HG02981 (cell line): ENCODE measurements around the gene PTRH1.

Source experiments
- ATAC-seq: cut with Tn5 transposase; IDR thresholded peaks from one replicate; pipeline ENCODE4 v1.9.1; 2021; ENCODE audit warnings: mild to moderate bottlenecking, moderate library complexity; ENCODE audit not compliant: unreplicated experiment

The PTRH1 gene

DNA sequence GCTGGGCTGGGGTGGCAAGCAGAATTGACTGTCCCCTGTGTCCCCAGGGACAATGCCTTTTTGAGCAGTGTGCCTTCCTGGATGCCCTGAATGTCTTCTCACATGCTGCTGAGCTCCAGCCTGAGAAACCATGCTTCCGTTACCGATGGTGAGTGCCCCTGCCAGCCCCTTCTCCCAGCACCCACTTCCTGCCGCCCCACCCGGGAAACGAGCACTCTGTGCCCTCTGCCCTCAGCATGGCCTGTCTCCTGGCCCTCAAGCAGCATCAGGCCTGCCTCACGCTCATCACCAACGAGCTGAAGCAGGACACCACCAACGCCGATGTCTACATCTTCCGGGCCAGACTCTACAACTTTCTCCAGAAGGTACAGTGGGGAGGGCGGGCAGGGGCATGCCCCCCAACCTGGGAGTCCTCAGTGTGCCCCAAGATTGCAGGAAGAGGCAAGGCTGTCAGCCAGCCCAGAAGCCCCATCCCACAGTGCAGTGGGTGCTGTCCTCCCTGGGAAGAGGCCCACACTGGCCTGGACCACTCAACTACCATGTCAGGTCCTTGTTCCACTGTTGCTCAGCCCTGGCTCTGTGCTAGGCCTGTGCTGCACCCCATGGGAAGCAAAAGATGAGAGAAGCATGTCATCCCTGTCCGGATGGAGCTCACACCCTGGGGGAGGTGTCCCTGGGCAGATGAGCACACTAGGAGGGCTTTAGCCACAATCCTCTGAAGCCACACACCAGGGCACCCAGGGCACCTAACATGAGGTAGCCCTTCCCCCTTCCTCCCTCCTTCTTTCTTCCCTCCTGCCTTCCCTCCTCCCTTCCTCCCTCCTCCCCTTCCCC, 4.8 kb upstream of the PTRH1 start:
- no peak for ATAC-seq

DNA sequence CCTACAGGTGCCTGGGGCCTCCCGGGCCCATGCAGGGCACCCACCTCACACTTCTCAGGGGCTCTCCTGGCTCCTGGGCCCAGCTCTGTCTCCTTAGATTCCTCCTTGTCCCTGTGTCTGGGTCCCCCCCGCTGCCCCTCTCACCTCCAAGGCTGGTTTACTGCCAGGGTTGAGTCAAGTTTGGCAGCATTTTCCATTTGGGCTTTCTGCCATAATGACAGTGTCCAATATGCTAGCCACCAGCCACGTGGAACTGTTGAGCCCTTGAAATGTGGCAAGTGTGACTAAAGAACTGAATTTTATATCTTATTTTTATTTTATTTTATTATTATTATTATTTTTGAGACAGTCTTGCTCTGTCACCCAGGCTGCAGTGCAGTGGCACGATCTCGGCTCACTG, 2.3 kb upstream of the PTRH1 start:
- no peak for ATAC-seq

DNA sequence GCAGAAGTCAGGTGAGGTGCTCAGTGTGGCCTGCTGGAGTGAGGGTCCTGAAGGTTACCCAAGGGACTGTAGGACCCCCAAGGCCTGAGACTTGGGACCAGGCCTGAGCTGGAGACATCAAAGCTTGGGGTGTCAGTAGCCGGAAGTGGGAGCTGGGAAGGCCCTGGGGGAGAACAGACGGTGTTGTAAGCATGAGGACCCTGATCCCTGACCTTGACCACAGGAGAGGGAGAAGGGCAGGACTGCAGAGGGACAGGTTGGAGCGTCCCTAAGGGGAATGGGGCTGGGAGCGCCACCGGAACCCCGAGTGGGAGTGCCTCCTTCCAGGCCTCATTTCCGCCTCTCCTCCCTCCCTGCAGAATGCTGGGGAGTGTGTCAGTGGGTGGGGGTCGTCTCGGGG, 949 bp upstream of the PTRH1 start:
- ATAC-seq, result no peak

DNA sequence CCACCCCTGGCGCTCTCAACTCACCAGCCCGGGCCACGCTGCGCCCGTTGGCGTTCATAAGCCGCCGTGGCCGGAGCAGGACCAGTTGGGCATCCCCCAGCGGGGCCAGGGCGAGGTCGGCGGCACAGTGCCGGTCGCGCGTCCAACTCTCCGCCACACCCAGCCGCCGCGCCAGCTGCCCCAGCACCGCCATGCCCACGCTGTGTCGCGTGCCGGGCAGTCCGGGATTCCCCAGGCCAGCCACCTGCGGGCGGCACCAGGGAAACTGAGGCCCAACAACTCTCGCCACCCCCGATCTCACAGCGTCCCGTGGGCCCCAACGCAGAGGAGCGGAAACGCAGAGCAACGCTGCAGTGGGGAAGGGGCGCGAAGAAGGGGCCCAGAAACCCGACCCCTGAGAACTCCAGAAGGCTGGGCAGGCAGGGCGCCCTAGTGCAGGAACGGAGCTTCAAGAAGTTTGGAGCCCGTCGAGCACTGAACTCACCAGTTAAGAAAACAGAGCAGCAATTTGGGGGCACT, 453 bp downstream of the PTRH1 start:
- no peak for ATAC-seq

DNA sequence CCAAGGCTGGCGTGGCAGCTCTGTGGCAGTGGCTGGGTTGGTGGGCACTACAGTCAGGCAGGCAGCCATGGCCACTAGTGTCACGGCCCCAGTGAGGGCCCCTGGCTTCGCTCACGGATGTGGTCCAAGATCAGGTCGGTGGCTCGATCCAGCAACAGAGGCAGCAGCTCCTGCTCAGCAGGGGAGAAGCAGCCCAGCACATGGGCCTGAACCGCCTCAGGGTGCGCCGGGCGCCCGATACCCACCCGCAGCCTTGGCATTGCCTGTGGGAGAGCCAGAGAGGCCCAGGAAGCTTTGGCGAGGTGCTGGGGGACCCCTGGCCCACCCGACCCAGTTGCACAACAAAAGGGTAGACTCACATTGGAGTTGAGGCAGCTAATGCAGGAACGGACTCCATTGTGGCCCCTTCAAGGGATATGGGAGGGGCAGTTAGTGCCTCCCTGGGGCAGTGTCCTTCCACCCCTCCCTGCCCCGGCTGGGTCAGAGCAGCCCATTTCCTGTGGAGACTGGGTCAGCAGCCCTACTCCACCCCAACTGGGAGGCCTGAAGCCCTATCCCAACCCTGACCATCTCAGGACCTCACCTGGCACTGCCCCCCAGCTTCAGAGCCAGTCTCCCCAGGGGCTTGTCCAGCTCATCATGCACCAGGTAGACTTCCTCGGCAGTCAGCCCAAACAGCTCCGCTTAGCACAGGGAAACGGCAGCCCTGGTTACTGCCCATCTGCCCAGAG, 1.3 kb downstream of the PTRH1 start:
- ATAC-seq, result no peak

DNA sequence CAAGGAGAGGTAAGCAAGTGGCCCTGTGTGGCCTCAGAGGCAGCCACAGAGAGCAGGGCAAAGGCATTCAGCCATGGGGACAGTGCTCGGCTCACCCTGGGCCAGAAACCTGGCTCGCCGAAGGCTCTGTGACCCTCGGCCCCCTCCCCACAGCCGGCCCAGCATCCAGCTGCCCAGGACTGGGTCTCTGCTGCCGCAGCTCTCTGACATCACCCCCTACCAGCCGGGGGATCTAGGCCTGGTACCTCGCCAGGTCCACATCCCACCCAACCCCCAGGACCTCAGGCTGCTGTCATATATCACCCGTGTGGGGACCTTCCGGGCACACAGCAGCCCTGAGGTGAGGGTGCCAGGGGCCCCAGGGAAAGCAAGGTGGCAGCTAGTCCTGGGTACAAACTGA, 2.6 kb downstream of the PTRH1 start:
- ATAC-seq, result no peak

DNA sequence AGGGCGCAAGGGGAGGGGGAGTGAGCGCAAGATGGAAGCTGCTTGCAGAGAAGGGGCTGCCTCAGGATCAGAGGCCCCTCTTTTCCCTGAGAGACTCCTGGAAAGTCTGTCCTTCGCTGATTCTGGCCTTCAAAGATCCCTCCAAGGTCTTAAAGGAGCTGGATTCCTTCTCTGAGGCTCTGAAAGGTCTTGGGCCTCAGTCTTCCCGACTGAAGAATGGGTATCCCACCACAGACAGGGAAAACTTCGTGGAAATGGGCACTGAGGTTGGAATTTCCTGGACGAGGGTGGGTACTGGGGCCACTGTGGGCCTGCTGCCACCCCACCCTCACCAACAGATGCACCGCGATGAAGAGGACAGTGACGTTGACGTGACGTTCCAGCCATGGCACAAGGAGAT, 3.1 kb downstream of the PTRH1 start:
- no peak for ATAC-seq

DNA sequence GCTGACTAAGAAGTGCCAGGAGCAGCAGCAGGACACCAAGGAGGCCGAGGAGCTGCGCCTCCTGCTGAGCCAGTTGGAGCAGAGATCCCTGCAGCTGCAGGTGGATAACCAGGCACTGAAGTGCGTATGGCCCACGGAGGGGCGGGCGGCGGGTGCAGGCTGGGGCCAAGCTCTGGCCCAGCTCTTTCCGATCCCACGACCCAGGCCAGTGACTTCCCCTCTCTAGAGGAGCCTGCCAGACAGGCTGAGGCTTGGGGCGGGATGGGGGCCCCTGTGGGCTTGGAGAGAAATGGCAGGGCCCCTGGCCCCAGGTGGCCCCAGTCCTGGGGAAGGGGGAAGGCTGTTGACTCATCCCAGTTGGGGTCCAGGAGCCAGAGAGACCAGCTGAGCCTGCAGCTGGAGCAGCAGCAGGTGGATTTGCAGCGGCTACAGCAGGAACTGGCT, 3.6 kb downstream of the PTRH1 start:
- no peak for ATAC-seq

DNA sequence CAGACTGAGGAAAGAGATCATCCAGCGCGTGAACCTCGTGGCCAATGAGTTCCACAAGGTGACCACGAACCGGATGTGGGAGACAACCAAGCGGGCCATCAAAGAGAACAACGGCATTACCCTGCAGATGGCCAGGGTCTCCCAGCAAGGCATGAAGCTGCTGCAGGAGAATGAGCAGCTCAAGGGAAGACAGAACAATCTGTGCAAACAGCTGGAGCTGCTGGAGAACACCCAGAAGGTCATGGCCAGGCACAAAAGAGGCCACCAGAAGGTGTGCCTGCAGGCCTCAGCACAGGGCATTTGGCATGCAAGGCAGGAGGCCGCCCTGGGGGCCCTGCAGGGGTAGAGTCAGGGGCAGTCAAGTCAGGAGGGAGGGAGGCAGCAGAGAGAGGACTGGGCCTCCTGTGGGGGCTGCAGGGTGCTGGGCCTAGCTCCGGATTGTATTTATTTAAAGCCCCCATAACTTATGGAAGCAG, 4.2 kb downstream of the PTRH1 start:
- no peak for ATAC-seq

DNA sequence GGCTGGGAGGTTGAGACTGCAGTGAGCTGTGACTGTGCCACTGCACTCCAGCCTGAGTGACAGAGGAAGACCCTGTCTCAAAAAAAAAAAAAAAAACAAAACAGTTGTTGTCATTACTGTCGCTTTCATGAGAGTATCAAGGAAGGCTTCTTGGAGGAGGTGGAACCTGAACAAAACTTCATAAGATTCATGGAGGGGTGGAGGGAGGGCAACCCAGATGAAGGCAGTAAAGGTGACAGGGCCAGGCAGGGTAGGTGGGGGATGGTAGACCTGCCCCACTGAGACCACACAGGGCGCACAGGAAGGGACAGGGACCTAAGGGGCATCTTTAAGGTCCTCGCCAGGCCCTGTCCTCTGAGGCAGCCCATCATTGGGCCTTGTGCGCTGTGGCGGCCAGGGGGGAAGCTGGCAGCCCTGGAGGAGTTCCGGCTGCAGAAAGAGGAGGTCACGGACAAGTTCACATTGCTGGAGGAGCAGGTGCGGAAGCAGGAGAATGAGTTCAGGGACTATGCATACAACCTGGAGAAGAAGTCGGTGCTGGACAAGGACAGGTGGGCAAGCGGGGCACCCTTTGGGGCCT, 5.2 kb downstream of the PTRH1 start:
- no peak for ATAC-seq

DNA sequence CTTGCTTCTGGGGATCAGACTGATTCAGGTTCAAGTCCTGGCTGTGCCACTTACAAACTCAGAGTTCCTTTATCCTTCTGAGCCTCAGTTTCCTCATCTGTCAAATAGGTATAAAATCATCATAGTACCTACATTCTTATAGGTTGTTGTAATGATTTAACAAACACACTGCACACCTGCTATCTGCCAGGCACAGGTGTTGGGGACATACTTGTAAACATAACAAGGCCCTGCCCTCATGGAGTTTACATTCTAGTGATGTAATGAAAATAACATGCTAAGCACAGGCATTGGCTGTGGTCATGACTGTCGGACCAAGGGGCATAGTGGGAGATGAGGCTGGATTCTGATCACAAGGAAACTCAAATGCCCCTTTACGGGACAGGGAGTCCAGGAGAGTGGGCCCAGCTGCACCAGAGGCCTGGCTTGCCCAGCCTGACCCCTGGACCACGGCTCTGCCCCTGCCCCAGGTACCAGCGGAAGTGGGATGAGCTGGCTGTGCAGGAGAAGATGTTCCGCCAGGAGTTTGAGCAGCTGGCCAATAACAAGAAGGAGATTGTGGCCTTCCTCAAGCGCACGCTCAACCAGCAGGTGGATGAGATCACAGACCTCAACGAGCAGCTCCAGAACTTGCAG, 6.4 kb downstream of the PTRH1 start:
- ATAC-seq, result no peak

DNA sequence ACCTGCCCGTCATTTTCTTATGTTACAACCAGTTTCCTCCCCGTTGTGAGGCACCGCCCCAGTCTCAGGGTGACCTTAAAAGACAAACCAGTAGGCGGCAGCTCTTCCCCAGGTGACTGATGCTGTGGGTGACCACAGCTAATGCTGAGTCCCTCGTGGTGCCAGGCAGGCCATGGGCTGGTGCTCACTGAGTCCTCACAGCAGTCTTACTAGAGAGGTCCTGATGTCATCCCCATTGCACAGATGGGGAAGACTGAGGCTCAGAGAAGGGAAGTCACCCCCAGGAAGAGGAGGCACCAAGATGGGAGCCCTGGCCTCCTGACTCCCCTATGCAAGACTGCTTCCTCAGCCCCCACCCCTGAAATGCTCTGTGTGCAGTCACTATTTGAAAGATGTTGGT, 7.7 kb downstream of the PTRH1 start:
- no peak for ATAC-seq

DNA sequence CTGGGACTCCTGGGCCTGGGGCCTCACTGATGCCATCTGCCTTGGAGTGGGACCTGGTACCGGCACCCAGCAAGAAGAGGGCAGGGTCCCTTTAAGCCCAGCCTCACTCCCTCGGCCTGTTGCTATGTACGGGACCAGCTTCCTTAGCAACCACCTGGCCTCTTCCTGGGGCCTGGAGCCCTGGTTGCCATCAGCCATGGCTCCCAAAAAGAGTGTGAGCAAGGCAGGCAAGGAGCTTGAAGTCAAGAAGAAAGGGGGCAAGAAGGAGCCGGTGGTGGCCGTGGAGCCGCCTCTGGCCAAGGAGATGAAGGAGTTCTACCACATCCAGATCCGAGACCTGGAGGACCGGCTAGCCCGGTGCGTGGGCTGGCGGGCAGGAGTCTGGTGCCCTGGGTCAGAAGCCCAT, 8.6 kb downstream of the PTRH1 start, which contains the start of gene CFAP157:
TSS of gene CFAP157 (plus strand) at position 153 of the 406 bp plus-strand sequence. CDS start at position 197, 44 bp downstream.
- ATAC-seq, result no peak

DNA sequence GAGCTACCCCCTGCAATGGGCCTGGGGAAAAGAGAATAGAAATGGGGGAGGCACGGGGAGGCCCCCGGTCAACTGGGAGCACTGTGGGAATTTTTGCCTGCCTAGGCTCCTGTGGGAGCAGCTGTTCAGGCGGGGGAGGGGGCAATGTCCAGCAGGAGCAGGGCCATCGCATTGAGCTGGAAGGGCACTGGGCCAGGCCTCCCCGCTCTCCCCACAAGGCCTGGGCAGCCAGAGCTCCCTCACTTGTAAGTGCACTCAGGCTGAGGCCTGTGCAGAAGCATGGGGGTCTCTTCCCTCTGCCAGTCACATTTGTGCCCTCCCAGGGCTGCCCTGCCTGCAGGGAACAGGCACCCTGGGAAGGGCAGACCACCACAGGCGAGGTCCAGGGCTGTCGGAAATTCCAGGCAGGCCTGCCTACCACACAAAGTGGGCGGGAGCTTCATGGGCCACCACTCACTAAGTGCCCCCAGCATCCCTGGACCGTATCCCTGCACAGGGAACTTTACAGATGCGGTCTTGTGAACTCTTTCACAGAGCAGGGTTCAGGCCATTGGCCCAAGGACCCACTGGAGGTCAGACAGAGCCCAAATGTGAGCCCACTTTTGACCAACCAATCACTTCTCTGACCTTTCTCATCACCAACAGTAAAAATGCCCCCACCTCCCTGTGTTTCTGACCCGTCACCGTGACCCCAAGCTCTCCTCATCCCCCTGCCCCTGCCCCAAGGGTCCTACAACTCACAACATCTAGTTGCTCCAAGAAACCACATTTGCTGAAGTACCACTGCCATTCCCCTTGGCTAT, 9.7 kb downstream of the PTRH1 start:
- ATAC-seq, result no peak

DNA sequence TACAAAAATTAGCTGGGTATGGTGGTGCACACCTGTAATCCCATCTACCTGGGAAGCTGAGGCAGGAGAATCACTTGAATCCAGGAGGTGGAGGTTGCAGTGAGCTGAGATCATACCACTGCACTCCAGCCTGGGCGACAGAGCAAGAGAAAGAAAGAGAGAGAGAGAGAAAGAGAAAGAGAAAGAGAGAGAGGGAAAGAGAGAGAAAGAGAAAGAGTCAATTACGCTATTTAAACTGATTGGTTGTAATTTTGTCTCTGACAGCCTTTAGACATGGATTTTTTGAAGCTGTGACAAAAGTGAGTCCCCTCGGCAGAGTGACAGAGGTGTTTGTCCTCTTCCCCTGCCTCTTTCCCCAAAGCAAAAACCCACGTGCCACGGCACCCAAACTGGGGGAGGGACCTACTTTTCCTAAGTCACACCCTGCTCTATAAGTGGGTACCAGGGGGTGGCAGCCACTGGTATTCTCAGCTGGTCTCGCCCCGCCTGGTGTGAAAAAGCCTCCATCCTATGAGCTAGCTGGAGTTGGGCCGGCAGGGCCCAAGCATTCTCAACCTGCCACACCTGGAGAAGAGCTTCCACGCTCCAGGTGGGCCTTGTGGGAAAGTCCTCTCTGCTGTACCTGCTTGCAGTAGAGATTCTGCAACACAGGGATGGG, 12.0 kb downstream of the PTRH1 start:
- no peak for ATAC-seq

DNA sequence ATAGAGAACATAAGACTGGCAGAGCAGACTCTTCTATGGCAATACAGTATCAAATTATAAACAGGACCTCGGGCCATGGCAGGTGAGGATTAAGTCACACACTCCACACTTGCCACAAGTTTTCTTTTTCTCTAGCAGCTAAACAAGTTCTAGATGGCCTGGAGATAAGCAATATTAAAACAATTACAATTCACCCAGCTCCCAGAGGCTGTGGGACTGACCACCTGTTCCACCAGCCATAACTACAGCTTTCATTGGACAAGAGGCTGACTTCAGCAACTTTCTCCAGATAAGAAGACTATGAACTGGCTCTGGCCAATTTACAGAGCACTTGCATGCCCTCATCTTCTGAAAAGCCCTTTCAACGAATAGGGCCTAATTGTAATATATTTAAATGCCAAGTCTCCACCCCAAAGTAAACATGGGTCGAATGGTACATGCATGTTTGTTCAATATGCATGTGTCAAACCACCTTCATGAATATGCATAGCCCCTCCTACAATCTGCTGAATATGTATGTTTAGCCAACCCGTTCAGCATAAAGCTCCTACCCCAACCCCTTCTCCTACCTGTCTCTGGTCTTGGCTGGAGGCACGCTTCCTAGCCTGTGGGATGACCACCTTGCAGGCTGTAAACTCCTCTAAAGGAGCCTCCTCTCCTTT, 14.7 kb downstream of the PTRH1 start:
- ATAC-seq, result no peak

DNA sequence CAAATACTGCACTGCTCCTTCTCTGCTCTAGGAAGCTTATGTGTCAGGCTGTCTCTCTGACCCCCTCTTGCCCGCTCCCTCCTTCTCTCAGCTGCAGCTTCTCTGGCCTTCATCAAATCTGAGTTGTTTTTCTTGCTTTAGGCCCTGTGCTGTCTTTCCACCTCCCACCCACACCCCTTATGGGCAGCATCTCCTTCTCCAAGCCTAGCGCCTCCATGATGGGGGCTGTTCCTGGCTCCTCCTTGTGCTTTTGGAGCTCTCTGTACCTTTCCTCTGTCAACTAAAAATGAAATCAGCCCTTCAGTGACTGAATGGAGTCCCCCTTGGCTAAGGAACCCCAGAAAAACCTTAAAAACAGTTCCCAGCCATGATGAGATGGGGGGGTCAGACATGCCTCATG, 15.3 kb downstream of the PTRH1 start:
- no peak for ATAC-seq

DNA sequence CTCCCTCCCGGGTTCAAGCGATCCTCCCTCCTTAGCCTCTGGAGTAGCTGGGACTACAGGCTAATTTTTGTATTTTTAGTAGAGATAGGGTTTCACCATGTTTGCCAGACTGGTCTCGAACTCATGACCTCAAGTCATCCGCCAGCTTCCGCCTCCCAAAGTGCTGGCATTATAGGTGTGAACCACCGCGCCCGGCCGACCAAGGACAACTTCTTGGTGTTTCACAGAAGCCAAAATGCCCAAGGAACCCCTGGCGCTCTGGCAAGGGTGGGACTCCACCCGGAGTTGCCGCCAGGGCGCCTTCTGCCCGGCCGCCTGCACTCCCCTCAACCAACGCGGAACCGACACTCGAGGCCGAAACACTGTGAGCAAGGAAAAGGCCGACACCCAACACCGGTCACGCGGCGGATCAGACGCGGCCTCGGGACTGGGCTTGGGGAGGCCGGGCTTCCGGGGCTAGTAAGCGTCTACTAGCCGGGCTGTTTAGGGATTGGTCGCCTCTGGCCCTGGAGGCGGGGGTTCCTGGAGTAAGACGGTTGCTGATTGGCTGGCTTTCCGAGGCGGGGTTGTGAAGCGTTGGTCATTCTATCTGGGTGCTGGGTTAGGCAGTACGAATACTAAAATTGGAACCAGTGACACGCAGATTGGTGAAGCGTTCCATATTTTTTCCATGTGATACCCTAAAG, 16.3 kb downstream of the PTRH1 start:
- ATAC-seq, result peak; percentile 91

DNA sequence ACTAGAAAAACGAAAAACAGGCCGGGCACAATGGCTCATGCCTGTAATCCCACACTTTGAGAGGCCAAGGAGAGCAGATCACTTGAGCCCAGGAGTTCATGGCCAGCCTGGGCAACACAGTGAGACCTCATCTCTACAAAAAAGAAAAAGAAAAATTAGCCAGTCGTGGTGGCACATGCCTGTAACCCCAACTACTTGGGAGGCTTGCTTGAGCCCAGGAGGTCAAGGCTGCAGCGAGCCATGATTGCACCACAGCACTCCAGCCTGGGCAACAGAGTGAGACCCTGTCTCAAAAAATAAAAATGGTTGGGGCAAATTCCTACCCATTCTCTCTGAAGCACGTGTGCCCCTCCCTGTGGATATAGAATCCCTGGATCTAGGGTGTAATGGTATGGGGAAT, 17.1 kb downstream of the PTRH1 start:
- ATAC-seq, result no peak
